ENCODE results near the gene LZTS3. TPM values are rescaled to one million over a fixed set of nuclear protein-coding genes. Genes with fewer than 3 reads are reported as not detected.

Gene LZTS3
- polyA plus RNA-seq, 1 of the 3 experiments (the other 2 are of a cell fraction) = 11.9 TPM

DNA sequence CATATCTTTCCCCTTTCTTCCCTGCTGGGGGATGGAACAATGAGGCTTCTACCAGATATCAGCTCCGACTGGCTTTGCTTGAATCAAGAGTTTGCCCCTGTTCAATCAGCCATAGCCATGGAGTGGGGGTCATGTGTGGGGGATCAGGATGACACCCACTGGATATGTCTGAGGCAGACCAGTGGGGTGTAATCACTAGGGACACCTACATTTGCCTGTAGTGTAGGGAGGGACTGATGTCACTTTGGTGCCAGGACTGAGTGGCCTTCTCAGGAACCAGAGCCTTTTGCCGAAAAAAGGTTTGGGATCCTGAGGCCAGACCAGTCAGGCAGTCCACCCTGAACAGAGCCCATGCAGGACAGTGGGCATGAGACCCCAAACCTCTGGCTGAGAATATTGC is 37.0 kb upstream of the LZTS3 start:
- 71% methylated on average over 2 of the region's 2 CpGs for WGBS (ENCODE audit: low lambda C conversion rate)
- no peaks in the 10 kb centered on the region for H3F3A ChIP-seq (replicated peaks; ENCODE audit: insufficient read depth)
- H2AFZ ChIP-seq (ENCODE audit: low read depth) = no peak overlapping the region
- TF ChIP-seq MEF2A (IDR thresholded peaks at IDR 0.05; ENCODE audit: borderline replicate concordance, low read depth) = no peak
- TF ChIP-seq NRF1 (IDR thresholded peaks at IDR 0.05; ENCODE audit: low read depth, low read length) = no peak
- no peak for TF ChIP-seq POLR2AphosphoS5 (IDR thresholded peaks at IDR 0.05; ENCODE audit: low read depth, low read length)
- TF ChIP-seq, protein P1, sequence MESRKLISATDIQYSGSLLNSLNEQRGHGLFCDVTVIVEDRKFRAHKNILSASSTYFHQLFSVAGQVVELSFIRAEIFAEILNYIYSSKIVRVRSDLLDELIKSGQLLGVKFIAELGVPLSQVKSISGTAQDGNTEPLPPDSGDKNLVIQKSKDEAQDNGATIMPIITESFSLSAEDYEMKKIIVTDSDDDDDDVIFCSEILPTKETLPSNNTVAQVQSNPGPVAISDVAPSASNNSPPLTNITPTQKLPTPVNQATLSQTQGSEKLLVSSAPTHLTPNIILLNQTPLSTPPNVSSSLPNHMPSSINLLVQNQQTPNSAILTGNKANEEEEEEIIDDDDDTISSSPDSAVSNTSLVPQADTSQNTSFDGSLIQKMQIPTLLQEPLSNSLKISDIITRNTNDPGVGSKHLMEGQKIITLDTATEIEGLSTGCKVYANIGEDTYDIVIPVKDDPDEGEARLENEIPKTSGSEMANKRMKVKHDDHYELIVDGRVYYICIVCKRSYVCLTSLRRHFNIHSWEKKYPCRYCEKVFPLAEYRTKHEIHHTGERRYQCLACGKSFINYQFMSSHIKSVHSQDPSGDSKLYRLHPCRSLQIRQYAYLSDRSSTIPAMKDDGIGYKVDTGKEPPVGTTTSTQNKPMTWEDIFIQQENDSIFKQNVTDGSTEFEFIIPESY (IDR thresholded peaks at IDR 0.05; ENCODE audit: borderline replicate concordance, low read depth) = no peak
- TF ChIP-seq RAD21 (IDR thresholded peaks at IDR 0.05; ENCODE audit: low read length) = no peak
- no peak for TF ChIP-seq RXRA (IDR thresholded peaks at IDR 0.05; ENCODE audit: borderline replicate concordance, low read depth)
- no peak for TF ChIP-seq CHD2 (IDR thresholded peaks at IDR 0.05; ENCODE audit: low read length, partially characterized antibody)
- no peaks in the 10 kb centered on the region for H3K27me3 ChIP-seq (ENCODE audit: insufficient read depth)
- peak overlapping the region; percentile 71 to 92 for H3K4me3 ChIP-seq (ENCODE audit: low read depth in 2 of 2, low read length in 1 of 2)
- H3K36me3 ChIP-seq (replicated peaks in 1 of 2; ENCODE audit: control insufficient read depth in 1 of 2, insufficient read depth in 2 of 2, low read length in 1 of 2) = peaks cover 6 to 12% of the 10 kb centered on the region in 2 experiments
- ChIA-PET CTCF (interaction anchor here (3.7 kb wide), 1 partner anchor 8 kb away, joined by 27 read pairs; no protein-coding TSS in a partner anchor), POLR2A (interaction anchor here (0.5 to 1.5 kb wide), 2 partner anchors 71 to 128 kb away, joined by 3 to 6 read pairs; no protein-coding TSS in a partner anchor)
- H3K4me2 ChIP-seq = peak overlapping the region; percentile 94
- H4K20me1 ChIP-seq (ENCODE audit: insufficient read depth) = no peaks in the 10 kb centered on the region
- DNase-seq = no peak
- H3K4me1 ChIP-seq (ENCODE audit: control insufficient read depth in 1 of 2, insufficient read depth in 2 of 2, low read depth in 1 of 2, low read length in 1 of 2) = peaks cover 7 to 12% of the 10 kb centered on the region in 2 experiments; a peak in 1 of 4 replicates
- peak overlapping the region in 1 of 2 experiments; percentile 65; a peak in 1 of 4 replicates for H3K27ac ChIP-seq (ENCODE audit: low read depth in 2 of 2, low read length in 1 of 2)
- peak overlapping the region; percentile 81 for H3K9ac ChIP-seq
- H3K79me2 ChIP-seq (ENCODE audit: insufficient read depth) = peaks cover 60% of the 10 kb centered on the region
- H3K9me2 ChIP-seq = no peaks in the 10 kb centered on the region
- H3K9me3 ChIP-seq = no peaks in the 10 kb centered on the region

DNA sequence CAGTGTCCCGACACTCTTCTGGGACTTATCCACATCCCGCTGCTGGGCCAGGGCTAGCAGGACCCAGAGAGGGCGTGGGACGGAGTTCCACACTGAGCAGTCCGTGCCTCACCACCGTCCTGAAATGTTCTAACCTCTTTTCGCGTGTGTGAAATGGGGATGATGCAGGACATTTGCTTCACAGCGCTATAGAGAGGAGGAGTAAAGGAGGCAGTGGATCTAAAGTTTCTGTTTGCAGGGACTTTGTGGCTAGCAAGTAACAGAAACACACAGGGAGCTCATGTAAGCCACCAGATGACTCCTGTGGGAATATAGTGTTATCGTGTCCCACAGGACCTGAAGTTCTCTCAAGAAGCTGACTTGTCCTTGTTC is 36.6 kb upstream of the LZTS3 start:
- Histone ChIP-seq H3K4me3 (ENCODE audit: low read depth in 2 of 2, low read length in 1 of 2) (peak overlapping the region; percentile 71 to 92), H3K36me3 (replicated peaks in 1 of 2; ENCODE audit: control insufficient read depth in 1 of 2, insufficient read depth in 2 of 2, low read length in 1 of 2) (peaks cover 6 to 8% of the 10 kb centered on the region in 2 experiments), H3F3A (replicated peaks; ENCODE audit: insufficient read depth) (no peaks in the 10 kb centered on the region), H3K4me2 (peak overlapping the region; percentile 94), H3K9me2 (no peaks in the 10 kb centered on the region), H3K27ac (ENCODE audit: low read depth in 2 of 2, low read length in 1 of 2) (peak overlapping the region; percentile 51 to 65; a peak in 2 of 4 replicates), H4K20me1 (ENCODE audit: insufficient read depth) (no peaks in the 10 kb centered on the region), H3K9me3 (no peaks in the 10 kb centered on the region), H3K79me2 (ENCODE audit: insufficient read depth) (peaks cover 60% of the 10 kb centered on the region), H3K9ac (peak overlapping the region; percentile 81), H3K27me3 (ENCODE audit: insufficient read depth) (no peaks in the 10 kb centered on the region), H2AFZ (ENCODE audit: low read depth) (peak overlapping the region; percentile 97), H3K4me1 (ENCODE audit: control insufficient read depth in 1 of 2, insufficient read depth in 2 of 2, low read depth in 1 of 2, low read length in 1 of 2) (peaks cover 7 to 12% of the 10 kb centered on the region in 2 experiments; a peak in 1 of 4 replicates)
- WGBS (ENCODE audit: low lambda C conversion rate) = 1% methylated on average over 10 of the region's 10 CpGs
- no peak for DNase-seq
- ChIA-PET CTCF (interaction anchor here (2.1 to 3.7 kb wide), 2 partner anchors 8 to 106 kb away, joined by 8 to 27 read pairs; no protein-coding TSS in a partner anchor), POLR2A (interaction anchor here (0.5 to 1.5 kb wide), 2 partner anchors 72 to 129 kb away, joined by 3 to 6 read pairs; no protein-coding TSS in a partner anchor)
- TF ChIP-seq TCF12 (IDR thresholded peaks at IDR 0.05) = no peak
- TF ChIP-seq RXRA (IDR thresholded peaks at IDR 0.05; ENCODE audit: borderline replicate concordance, low read depth) = no peak
- no peak for TF ChIP-seq FOSL2 (IDR thresholded peaks at IDR 0.05; ENCODE audit: borderline replicate concordance, low read depth)
- TF ChIP-seq FOXM1 (IDR thresholded peaks at IDR 0.05; ENCODE audit: low read depth) = no peak
- no peak for TF ChIP-seq RAD21 (IDR thresholded peaks at IDR 0.05; ENCODE audit: low read length)
- TF ChIP-seq EZH2phosphoT487 (IDR thresholded peaks at IDR 0.05; ENCODE audit: borderline replicate concordance, low read depth) = no peak
- TF ChIP-seq NRF1 (IDR thresholded peaks at IDR 0.05; ENCODE audit: low read depth, low read length) = no peak
- no peak for TF ChIP-seq GATA2 (CRISPR knock-in tag; IDR thresholded peaks at IDR 0.05)
- TF ChIP-seq MAX (IDR thresholded peaks at IDR 0.05; ENCODE audit: low read depth) = no peak
- no peak for TF ChIP-seq TAF1 (IDR thresholded peaks at IDR 0.05; ENCODE audit: borderline replicate concordance, low read depth, low read length)
- no peak for TF ChIP-seq NFIC (IDR thresholded peaks at IDR 0.05; ENCODE audit: borderline replicate concordance)
- TF ChIP-seq GABPA (IDR thresholded peaks at IDR 0.05; ENCODE audit: low read depth) = no peak
- no peak for TF ChIP-seq YY1 (IDR thresholded peaks at IDR 0.05; ENCODE audit: low read depth)
- TF ChIP-seq ELF1 (IDR thresholded peaks at IDR 0.05) = no peak
- TF ChIP-seq JUND (IDR thresholded peaks at IDR 0.05) = no peak
- TF ChIP-seq, protein P2, sequence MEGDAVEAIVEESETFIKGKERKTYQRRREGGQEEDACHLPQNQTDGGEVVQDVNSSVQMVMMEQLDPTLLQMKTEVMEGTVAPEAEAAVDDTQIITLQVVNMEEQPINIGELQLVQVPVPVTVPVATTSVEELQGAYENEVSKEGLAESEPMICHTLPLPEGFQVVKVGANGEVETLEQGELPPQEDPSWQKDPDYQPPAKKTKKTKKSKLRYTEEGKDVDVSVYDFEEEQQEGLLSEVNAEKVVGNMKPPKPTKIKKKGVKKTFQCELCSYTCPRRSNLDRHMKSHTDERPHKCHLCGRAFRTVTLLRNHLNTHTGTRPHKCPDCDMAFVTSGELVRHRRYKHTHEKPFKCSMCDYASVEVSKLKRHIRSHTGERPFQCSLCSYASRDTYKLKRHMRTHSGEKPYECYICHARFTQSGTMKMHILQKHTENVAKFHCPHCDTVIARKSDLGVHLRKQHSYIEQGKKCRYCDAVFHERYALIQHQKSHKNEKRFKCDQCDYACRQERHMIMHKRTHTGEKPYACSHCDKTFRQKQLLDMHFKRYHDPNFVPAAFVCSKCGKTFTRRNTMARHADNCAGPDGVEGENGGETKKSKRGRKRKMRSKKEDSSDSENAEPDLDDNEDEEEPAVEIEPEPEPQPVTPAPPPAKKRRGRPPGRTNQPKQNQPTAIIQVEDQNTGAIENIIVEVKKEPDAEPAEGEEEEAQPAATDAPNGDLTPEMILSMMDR (IDR thresholded peaks at IDR 0.05) = no peak
- TF ChIP-seq PBX3 (IDR thresholded peaks at IDR 0.05) = no peak

Data from SK-N-SH (cell line).